Astrocyte (in vitro differentiated cells and primary cell): ENCODE measurements around the gene GSAP. TPM values are rescaled to one million over a fixed set of nuclear protein-coding genes. Genes with fewer than 3 reads are reported as not detected.
"Not testable (repeated sequence)": the region's sequence is repeated elsewhere in the genome, so short reads cannot be mapped to it uniquely, and the experiment has no call there.

Source experiments
- DNase-seq: peaks from one replicate; pipeline ENCODE4 v3.0.0-alpha.2; 2010; ENCODE audit warnings: low read depth
- FAIRE-seq: peaks from 2 replicates; lab custom pipeline; 2011; peaks lifted over from hg19 to GRCh38; lab: Jason Lieb, UNC
- H2AFZ ChIP-seq: 2 replicates; pipeline ENCODE4 v1.6.0; 2012; ENCODE audit warnings: low read depth, low read length, inconsistent platforms
- H3K27ac ChIP-seq: 2 replicates; pipeline ENCODE4 v1.5.1; 2011; ENCODE audit warnings: low read depth, low read length, inconsistent platforms
- H3K27me3 ChIP-seq: 2 replicates; pipeline ENCODE4 v1.6.0; 2011; ENCODE audit warnings: low read length, inconsistent platforms; ENCODE audit not compliant: insufficient read depth
- H3K36me3 ChIP-seq: 2 replicates; pipeline ENCODE4 v1.5.1; 2011; ENCODE audit warnings: low read length, inconsistent platforms; ENCODE audit not compliant: insufficient read depth
- H3K4me1 ChIP-seq: 2 replicates; pipeline ENCODE4 v1.5.1; 2011; ENCODE audit warnings: low read length, inconsistent platforms; ENCODE audit not compliant: insufficient read depth
- H3K4me2 ChIP-seq: 2 replicates; pipeline ENCODE4 v1.6.0; 2012; ENCODE audit warnings: low read length, inconsistent platforms
- H3K4me3 ChIP-seq: 2 replicates; pipeline ENCODE4 v1.5.1; 2011; ENCODE audit warnings: low read depth, mild to moderate bottlenecking, low read length, inconsistent platforms; ENCODE audit not compliant: insufficient read depth
- H3K79me2 ChIP-seq: 2 replicates; pipeline ENCODE4 v1.6.0; 2012; ENCODE audit warnings: mild to moderate bottlenecking, low read length, inconsistent platforms; ENCODE audit not compliant: insufficient read depth
- H3K9ac ChIP-seq: 2 replicates; pipeline ENCODE4 v1.6.0; 2012; ENCODE audit warnings: mild to moderate bottlenecking, low read length, inconsistent platforms
- H3K9me3 ChIP-seq: 2 replicates; pipeline ENCODE4 v1.5.1; 2012; ENCODE audit warnings: low read depth, mild to moderate bottlenecking, low read length, inconsistent platforms; ENCODE audit not compliant: insufficient read depth
- H4K20me1 ChIP-seq: 2 replicates; pipeline ENCODE4 v1.6.0; 2012; ENCODE audit warnings: low read length, inconsistent platforms; ENCODE audit not compliant: insufficient read depth
- H3K27ac Mint-ChIP-seq: one replicate; pipeline ENCODE4 v1.8.0; 2021; ENCODE audit warnings: mild to moderate bottlenecking, mixed read lengths; ENCODE audit not compliant: unreplicated experiment
- H3K27me3 Mint-ChIP-seq: one replicate; pipeline ENCODE4 v1.8.0; 2021; ENCODE audit warnings: low read depth, mixed read lengths; ENCODE audit not compliant: unreplicated experiment
- H3K36me3 Mint-ChIP-seq: one replicate; pipeline ENCODE4 v1.8.0; 2021; ENCODE audit warnings: low read depth, mixed read lengths; ENCODE audit not compliant: unreplicated experiment
- H3K4me1 Mint-ChIP-seq: one replicate; pipeline ENCODE4 v1.8.0; 2021; ENCODE audit warnings: low read depth, mixed read lengths; ENCODE audit not compliant: unreplicated experiment
- H3K4me3 Mint-ChIP-seq: one replicate; pipeline ENCODE4 v1.8.0; 2021; ENCODE audit warnings: mild to moderate bottlenecking, moderate library complexity, mixed read lengths; ENCODE audit not compliant: unreplicated experiment
- H3K9me3 Mint-ChIP-seq: one replicate; pipeline ENCODE4 v1.8.0; 2021; ENCODE audit warnings: mild to moderate bottlenecking, mixed read lengths; ENCODE audit not compliant: unreplicated experiment
- EZH2 ChIP-seq: IDR thresholded peaks from 2 replicates; pipeline ENCODE4 v1.6.1; 2012; ENCODE audit warnings: mild to moderate bottlenecking, low read length, inconsistent platforms; ENCODE audit not compliant: insufficient read depth
- total RNA-seq: library from RNA; stranded (reverse); gene quantifications from 2 replicates; pipeline ENCODE4 v1.2.1, GENCODE V29; 2021
- TF ChIP-seq, protein P1 (sequence below): IDR thresholded peaks from 2 replicates; pipeline ENCODE4 v1.5.1; 2011; ENCODE audit warnings: low read depth, mild to moderate bottlenecking, inconsistent platforms, low read length, moderate library complexity; ENCODE audit not compliant: insufficient read depth

GSAP gene
- total RNA-seq, 1 donor from 2014 or later: 4.1 TPM

GRCh38 chr7:77276120-77276519, 140.0 kb downstream of the GSAP start:
- no peaks in the 10 kb centered on the region for H3K27me3 ChIP-seq
- no peak overlapping the region for H3K27ac ChIP-seq
- no peak overlapping the region for H3K4me2 ChIP-seq
- no peak overlapping the region for H2AFZ ChIP-seq
- H3K9ac ChIP-seq: no peak overlapping the region
- Mint-ChIP-seq H3K9me3 (no peaks in the 10 kb centered on the region), H3K27me3 (no peaks in the 10 kb centered on the region), H3K27ac (no peak overlapping the region), H3K36me3 (no peaks in the 10 kb centered on the region), H3K4me3 (no peak overlapping the region), H3K4me1 (no peaks in the 10 kb centered on the region)
- H3K9me3 ChIP-seq: no peaks in the 10 kb centered on the region
- H4K20me1 ChIP-seq: no peaks in the 10 kb centered on the region
- no peak for TF ChIP-seq EZH2
- TF ChIP-seq, protein P1, sequence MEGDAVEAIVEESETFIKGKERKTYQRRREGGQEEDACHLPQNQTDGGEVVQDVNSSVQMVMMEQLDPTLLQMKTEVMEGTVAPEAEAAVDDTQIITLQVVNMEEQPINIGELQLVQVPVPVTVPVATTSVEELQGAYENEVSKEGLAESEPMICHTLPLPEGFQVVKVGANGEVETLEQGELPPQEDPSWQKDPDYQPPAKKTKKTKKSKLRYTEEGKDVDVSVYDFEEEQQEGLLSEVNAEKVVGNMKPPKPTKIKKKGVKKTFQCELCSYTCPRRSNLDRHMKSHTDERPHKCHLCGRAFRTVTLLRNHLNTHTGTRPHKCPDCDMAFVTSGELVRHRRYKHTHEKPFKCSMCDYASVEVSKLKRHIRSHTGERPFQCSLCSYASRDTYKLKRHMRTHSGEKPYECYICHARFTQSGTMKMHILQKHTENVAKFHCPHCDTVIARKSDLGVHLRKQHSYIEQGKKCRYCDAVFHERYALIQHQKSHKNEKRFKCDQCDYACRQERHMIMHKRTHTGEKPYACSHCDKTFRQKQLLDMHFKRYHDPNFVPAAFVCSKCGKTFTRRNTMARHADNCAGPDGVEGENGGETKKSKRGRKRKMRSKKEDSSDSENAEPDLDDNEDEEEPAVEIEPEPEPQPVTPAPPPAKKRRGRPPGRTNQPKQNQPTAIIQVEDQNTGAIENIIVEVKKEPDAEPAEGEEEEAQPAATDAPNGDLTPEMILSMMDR: no peak
- H3K36me3 ChIP-seq: no peaks in the 10 kb centered on the region
- H3K4me1 ChIP-seq: no peaks in the 10 kb centered on the region
- DNase-seq: no peak
- no peak overlapping the region for H3K4me3 ChIP-seq
- no peak for FAIRE-seq
- no peaks in the 10 kb centered on the region for H3K79me2 ChIP-seq

DNA sequence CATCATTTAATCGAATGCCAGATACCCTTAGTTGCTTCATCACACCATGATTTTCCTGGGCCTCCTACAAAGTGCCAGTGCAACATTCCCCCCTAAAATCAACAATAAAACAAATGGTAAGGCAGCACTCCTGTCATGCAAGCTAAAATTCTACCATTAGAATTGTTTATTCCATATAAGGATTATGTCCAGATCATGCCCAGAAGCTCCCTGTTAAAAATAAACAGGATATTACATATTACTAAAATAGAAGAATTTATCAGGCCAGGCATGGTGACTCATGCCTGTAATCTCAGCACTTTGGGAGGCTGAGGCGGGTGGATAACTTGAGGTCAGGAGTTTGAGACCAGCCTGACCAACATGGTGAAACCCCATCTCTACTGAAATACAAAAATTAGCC, 140.5 kb downstream of the GSAP start:
- not testable (repeated sequence) for H4K20me1 ChIP-seq, H3K36me3 ChIP-seq, H3K9ac ChIP-seq, H3K4me3 ChIP-seq, H3K4me3 Mint-ChIP-seq, H3K27me3 Mint-ChIP-seq, H3K4me1 Mint-ChIP-seq, H3K4me2 ChIP-seq, H3K9me3 Mint-ChIP-seq, FAIRE-seq, H3K36me3 Mint-ChIP-seq, H3K27ac Mint-ChIP-seq, H2AFZ ChIP-seq, H3K79me2 ChIP-seq, H3K9me3 ChIP-seq, H3K27me3 ChIP-seq, H3K4me1 ChIP-seq, H3K27ac ChIP-seq
- DNase-seq: peak; percentile 25

- no peaks in the 10 kb centered on the region for H3K36me3 ChIP-seq
- peaks cover 7% of the 10 kb centered on the region for H3K4me1 Mint-ChIP-seq
- H3K9me3 Mint-ChIP-seq: no peaks in the 10 kb centered on the region
- H2AFZ ChIP-seq: no peak overlapping the region
- H3K27ac Mint-ChIP-seq: no peak overlapping the region
- no peaks in the 10 kb centered on the region for H3K9me3 ChIP-seq
- no peaks in the 10 kb centered on the region for H3K27me3 ChIP-seq
- TF ChIP-seq EZH2: no peak
- TF ChIP-seq, protein P1: no peak
- H4K20me1 ChIP-seq: no peaks in the 10 kb centered on the region
- no peaks in the 10 kb centered on the region for H3K36me3 Mint-ChIP-seq
- no peak overlapping the region for H3K9ac ChIP-seq
- H3K4me3 Mint-ChIP-seq: no peak overlapping the region
- H3K27me3 Mint-ChIP-seq: no peaks in the 10 kb centered on the region
- H3K4me2 ChIP-seq: no peak overlapping the region
- no peak overlapping the region for H3K4me3 ChIP-seq
- no peaks in the 10 kb centered on the region for H3K4me1 ChIP-seq
- FAIRE-seq (no peak), DNase-seq (no peak)
- H3K79me2 ChIP-seq: no peaks in the 10 kb centered on the region
- no peak overlapping the region for H3K27ac ChIP-seq
These were observed 144.4 kb downstream of the GSAP start for GRCh38 chr7:77271766-77272165.
